ENCODE data around the gene OR6V1. TPM values are rescaled to one million over a fixed set of nuclear protein-coding genes. Genes with fewer than 3 reads are reported as not detected.

The OR6V1 gene
- total RNA-seq, 6 experiments from 2014 or later: not detected

GRCh38 chr7:143038635-143039034 is 13.5 kb upstream of the OR6V1 start:
- no peaks in the 10 kb centered on the region for H3K36me3 ChIP-seq
- no peaks in the 10 kb centered on the region for H3K4me1 ChIP-seq
- 87% methylated on average over 5 of the region's 5 CpGs for WGBS (ENCODE audit: insufficient coverage, low coverage, low lambda C conversion rate, missing lambda C conversion rate)
- no peak overlapping the region for H3K27ac ChIP-seq
- H3K4me3 ChIP-seq: no peak overlapping the region
- no peaks in the 10 kb centered on the region for H3K9me3 ChIP-seq
- intact Hi-C loops (cut with DNase I): no loop called here
- H3K27me3 ChIP-seq: no peaks in the 10 kb centered on the region
- no peak for ATAC-seq
- DNase-seq: no peak
- TF ChIP-seq POLR2A (IDR thresholded peaks at IDR 0.05): no peak
- TF ChIP-seq, protein P1, sequence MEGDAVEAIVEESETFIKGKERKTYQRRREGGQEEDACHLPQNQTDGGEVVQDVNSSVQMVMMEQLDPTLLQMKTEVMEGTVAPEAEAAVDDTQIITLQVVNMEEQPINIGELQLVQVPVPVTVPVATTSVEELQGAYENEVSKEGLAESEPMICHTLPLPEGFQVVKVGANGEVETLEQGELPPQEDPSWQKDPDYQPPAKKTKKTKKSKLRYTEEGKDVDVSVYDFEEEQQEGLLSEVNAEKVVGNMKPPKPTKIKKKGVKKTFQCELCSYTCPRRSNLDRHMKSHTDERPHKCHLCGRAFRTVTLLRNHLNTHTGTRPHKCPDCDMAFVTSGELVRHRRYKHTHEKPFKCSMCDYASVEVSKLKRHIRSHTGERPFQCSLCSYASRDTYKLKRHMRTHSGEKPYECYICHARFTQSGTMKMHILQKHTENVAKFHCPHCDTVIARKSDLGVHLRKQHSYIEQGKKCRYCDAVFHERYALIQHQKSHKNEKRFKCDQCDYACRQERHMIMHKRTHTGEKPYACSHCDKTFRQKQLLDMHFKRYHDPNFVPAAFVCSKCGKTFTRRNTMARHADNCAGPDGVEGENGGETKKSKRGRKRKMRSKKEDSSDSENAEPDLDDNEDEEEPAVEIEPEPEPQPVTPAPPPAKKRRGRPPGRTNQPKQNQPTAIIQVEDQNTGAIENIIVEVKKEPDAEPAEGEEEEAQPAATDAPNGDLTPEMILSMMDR (IDR thresholded peaks at IDR 0.05): no peak

GRCh38 chr7:143040209-143040715 is 11.9 kb upstream of the OR6V1 start:
- no peaks in the 10 kb centered on the region for H3K9me3 ChIP-seq
- no peak for DNase-seq
- no peak for TF ChIP-seq POLR2A (IDR thresholded peaks at IDR 0.05)
- TF ChIP-seq, protein P1 (IDR thresholded peaks at IDR 0.05): no peak
- H3K27me3 ChIP-seq: no peaks in the 10 kb centered on the region
- no peak for ATAC-seq
- 64% methylated on average over 3 of the region's 3 CpGs for WGBS (ENCODE audit: insufficient coverage, low coverage, low lambda C conversion rate, missing lambda C conversion rate)
- H3K27ac ChIP-seq: no peak overlapping the region
- intact Hi-C loops (cut with DNase I): no loop called here
- H3K4me3 ChIP-seq: no peak overlapping the region
- H3K4me1 ChIP-seq: no peaks in the 10 kb centered on the region
- H3K36me3 ChIP-seq: no peaks in the 10 kb centered on the region

DNA sequence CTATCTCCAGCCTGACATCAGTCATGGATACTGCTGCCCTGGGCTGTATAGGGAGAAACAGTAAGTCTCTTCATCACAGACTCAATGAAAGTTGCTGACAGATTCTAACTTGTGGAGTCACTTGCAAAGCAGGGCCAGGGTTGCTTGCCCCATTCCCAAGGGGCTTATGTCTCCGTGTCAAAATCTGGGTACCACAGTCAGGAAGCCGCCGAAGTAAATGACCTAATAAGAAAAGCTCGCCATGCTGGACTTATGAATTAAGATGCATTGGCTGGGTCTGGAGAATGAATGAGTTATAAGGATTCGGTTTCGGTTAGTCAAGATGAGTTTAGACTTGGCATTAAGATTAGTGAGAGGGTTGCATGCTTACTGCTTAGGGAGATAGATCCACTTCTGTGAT is 10.8 kb upstream of the OR6V1 start:
- intact Hi-C loops (cut with DNase I): no loop called here
- TF ChIP-seq POLR2A (IDR thresholded peaks at IDR 0.05): no peak
- TF ChIP-seq, protein P1 (IDR thresholded peaks at IDR 0.05): no peak
- DNase-seq: no peak
- no peaks in the 10 kb centered on the region for H3K9me3 ChIP-seq
- no peaks in the 10 kb centered on the region for H3K36me3 ChIP-seq
- no peaks in the 10 kb centered on the region for H3K4me1 ChIP-seq
- no peak for ATAC-seq
- H3K27me3 ChIP-seq: no peaks in the 10 kb centered on the region
- H3K27ac ChIP-seq: no peak overlapping the region
- 84% methylated on average over 6 of the region's 6 CpGs for WGBS (ENCODE audit: insufficient coverage, low coverage, low lambda C conversion rate, missing lambda C conversion rate)
- no peak overlapping the region for H3K4me3 ChIP-seq

DNA sequence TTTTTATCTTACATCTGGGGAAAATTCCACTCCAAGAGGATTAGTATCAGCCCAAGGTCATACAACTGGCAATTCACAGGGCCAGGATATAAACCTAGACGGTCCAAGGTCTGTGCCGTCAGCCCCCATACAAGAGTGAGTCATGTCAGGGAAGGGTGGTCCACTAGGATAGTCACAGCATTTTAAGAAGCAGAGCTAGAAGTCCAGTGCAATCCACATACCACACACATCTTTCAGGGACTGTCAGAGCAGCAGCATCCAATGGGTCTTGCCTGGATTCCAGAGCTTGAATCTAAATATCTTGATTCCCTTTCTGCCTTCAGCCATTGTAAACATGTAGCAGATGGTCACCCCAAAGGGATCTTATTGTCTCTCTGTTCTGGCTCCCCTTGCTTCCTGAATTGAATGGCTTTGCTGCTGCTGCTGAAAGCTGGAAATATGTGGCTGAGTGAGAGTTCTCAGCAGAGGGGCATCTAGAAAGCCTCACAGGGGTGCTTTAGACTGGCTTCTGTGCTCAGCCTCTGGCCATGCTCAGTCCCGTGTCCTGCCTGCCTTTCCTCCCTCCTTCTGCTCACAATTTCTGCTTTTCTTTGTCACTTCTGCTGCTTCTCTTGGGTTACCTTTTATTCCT is 9.9 kb upstream of the OR6V1 start:
- DNase-seq: no peak
- WGBS (ENCODE audit: insufficient coverage, low coverage, low lambda C conversion rate, missing lambda C conversion rate): 44% methylated on average over 2 of the region's 3 CpGs
- TF ChIP-seq, protein P1 (IDR thresholded peaks at IDR 0.05): no peak

More for the DNA sequence above, 9.9 kb upstream of the OR6V1 start:
- Histone ChIP-seq H3K27ac (no peak overlapping the region), H3K36me3 (no peaks in the 10 kb centered on the region), H3K9me3 (no peaks in the 10 kb centered on the region), H3K4me3 (no peak overlapping the region), H3K27me3 (no peaks in the 10 kb centered on the region), H3K4me1 (no peaks in the 10 kb centered on the region)
- no peak for ATAC-seq
- intact Hi-C loops (cut with DNase I): no loop called here

Measured in right lobe of liver (tissue), 6 donors.